Measurements from ENCODE around the gene CPLANE1. TPM values are rescaled to one million over a fixed set of nuclear protein-coding genes. Genes with fewer than 3 reads are reported as not detected.

The CPLANE1 gene
- total and polyA plus RNA-seq, 2 of the 4 experiments (the other 2 are of a cell fraction): 4.4 to 17.9 TPM

DNA sequence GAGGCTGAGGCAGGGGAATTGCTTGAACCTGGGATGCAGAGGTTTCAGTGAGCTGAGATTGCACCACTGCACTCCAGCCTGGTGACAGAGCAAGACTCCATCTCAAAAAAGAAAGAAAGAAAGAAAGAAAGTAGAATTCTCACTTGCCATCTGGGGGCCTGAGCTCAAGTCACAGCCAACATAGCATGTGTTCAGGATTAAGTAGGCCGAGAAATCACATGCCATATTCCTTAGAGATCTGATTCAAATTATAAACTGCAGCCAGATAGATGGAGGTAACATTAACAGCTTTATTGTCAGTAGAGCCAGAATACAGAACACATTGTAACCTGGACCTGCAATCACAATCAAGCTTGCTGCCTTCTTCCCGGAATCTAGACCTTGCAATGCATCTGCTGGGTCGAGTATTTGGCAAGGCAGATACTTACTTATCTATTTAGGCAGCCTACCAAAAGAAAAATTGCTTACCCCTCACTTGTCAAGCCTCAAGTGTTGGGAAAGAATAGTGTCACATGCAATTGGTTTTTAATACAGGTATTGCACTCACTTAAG lies 173.7 kb downstream of the CPLANE1 start:
- no peak overlapping the region for H3K9ac ChIP-seq (ENCODE audit: low read depth, low read length)

More for the DNA sequence above, 173.7 kb downstream of the CPLANE1 start:
- peaks cover 7% of the 10 kb centered on the region; the same call in 1 of the 2 replicates for H4K20me1 ChIP-seq (ENCODE audit: insufficient read depth, low read length)
- no peak overlapping the region for H2BK15ac ChIP-seq (ENCODE audit: low read depth, low read length)
- dilution Hi-C loops (cut with HindIII; ENCODE audit: low sequenced_read_pairs, unreplicated experiment): no loop called here
- no peak overlapping the region for H2AK9ac ChIP-seq (replicated peaks; ENCODE audit: low read depth, low read length, poor library complexity)
- H3K56ac ChIP-seq (ENCODE audit: extremely low read depth, insufficient read depth, low read length): no peak overlapping the region
- no peak overlapping the region for H4K8ac ChIP-seq (ENCODE audit: low read depth in 2 of 2, low read length in 2 of 2)
- CTCF ChIA-PET: interaction anchor here (0.6 kb wide), 1 partner anchor 105 kb away, joined by 3 read pairs; no protein-coding TSS in a partner anchor
- H4K5ac ChIP-seq (ENCODE audit: low read depth, low read length): no peak overlapping the region
- no peak overlapping the region for H2BK120ac ChIP-seq (ENCODE audit: low read depth, low read length)
- DNase-seq: no peak
- H3K4ac ChIP-seq (ENCODE audit: low read depth, low read length): no peak overlapping the region
- no TSS peak for BruUV-seq (replicated peaks)
- WGBS, 2 experiments (ENCODE audit: extremely low coverage in 2 of 2, insufficient read length in 1 of 2): no CpG with 5 or more reads among the region's 3 CpGs
- H3K27ac ChIP-seq (ENCODE audit: insufficient read depth, low read length): no peak overlapping the region
- H2BK5ac ChIP-seq (ENCODE audit: low read depth, low read length, poor library complexity, severe bottlenecking): no peak overlapping the region
- no peaks in the 10 kb centered on the region for H3K27me3 ChIP-seq (ENCODE audit: control insufficient read depth, insufficient read depth, low read length)
- H3K4me2 ChIP-seq (ENCODE audit: low read depth, low read length): no peak overlapping the region
- H4K91ac ChIP-seq (ENCODE audit: insufficient read depth, low read depth, low read length): no peak overlapping the region
- intact Hi-C loops (cut with micrococcal nuclease): no loop called here
- in situ Hi-C loops (cut with MboI; ENCODE audit: low sequenced_read_pairs): no loop called here
- no peak overlapping the region for H2AFZ ChIP-seq (replicated peaks; ENCODE audit: low read length, poor library complexity)
- POLR2A ChIA-PET (ENCODE audit: unreplicated experiment): no interaction called here
- no peak overlapping the region for H2AK5ac ChIP-seq (ENCODE audit: low read depth, low read length)
- H3K18ac ChIP-seq (ENCODE audit: low read depth, low read length): no peak overlapping the region
- no peak overlapping the region for H3K14ac ChIP-seq (replicated peaks; ENCODE audit: low read depth, low read length)
- peaks cover 2% of the 10 kb centered on the region; the same call in 1 of the 2 replicates for H3K36me3 ChIP-seq (ENCODE audit: control insufficient read depth, insufficient read depth, low read length)
- TF ChIP-seq MXI1 (IDR thresholded peaks at IDR 0.05; ENCODE audit: borderline replicate concordance, low read depth, low read length) (no peak), FOS (IDR thresholded peaks at IDR 0.05; ENCODE audit: low read depth, low read length) (no peak), NFE2L2 (IDR thresholded peaks at IDR 0.05; ENCODE audit: low read depth, low read length) (no peak), CHD1 (IDR thresholded peaks at IDR 0.05; ENCODE audit: low read depth, low read length) (no peak), ELK1 (IDR thresholded peaks at IDR 0.05; ENCODE audit: borderline replicate concordance, low read depth, low read length) (no peak), RAD21 (IDR thresholded peaks at IDR 0.05; ENCODE audit: low read length) (no peak), POLR2A (IDR thresholded peaks at IDR 0.05; ENCODE audit: low read depth, low read length) (no peak), RCOR1 (IDR thresholded peaks at IDR 0.05; ENCODE audit: insufficient replicate concordance, low read length) (no peak), RFX5 (IDR thresholded peaks at IDR 0.05; ENCODE audit: low read depth, low read length) (no peak)
- TF ChIP-seq, protein P1, sequence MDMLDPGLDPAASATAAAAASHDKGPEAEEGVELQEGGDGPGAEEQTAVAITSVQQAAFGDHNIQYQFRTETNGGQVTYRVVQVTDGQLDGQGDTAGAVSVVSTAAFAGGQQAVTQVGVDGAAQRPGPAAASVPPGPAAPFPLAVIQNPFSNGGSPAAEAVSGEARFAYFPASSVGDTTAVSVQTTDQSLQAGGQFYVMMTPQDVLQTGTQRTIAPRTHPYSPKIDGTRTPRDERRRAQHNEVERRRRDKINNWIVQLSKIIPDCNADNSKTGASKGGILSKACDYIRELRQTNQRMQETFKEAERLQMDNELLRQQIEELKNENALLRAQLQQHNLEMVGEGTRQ (IDR thresholded peaks at IDR 0.05; ENCODE audit: low read depth, low read length): no peak
- no peak overlapping the region for H2BK20ac ChIP-seq (ENCODE audit: low read depth, low read length)
- H3K9me1 ChIP-seq (ENCODE audit: insufficient read depth, low read length): 0 out of 2 replicates have a peak, but pooled peaks cover 5% of the 10 kb centered on the region
- H3K4me1 ChIP-seq (ENCODE audit: control insufficient read depth, insufficient read depth, low read length): peaks cover 2% of the 10 kb centered on the region
- no peaks in the 10 kb centered on the region for H3K9me3 ChIP-seq (ENCODE audit: control insufficient read depth, insufficient read depth, low read length)
- no peak overlapping the region for H3K23ac ChIP-seq (ENCODE audit: low read depth, low read length)
- no peak for ATAC-seq (ENCODE audit: low read depth)
- H3K79me1 ChIP-seq (ENCODE audit: low read depth in 1 of 2, low read length in 2 of 2): no peaks in the 10 kb centered on the region
- H3K4me3 ChIP-seq (ENCODE audit: insufficient read depth, low read depth, low read length): no peak overlapping the region
